Stimulated activated CD4-positive, alpha-beta T cell treated with anti-CD3 and anti-CD28 coated beads, Interleukin-15, amount 100 ng/mL, for 1 hour (primary cell): ENCODE results near the gene ZBED4.

ENCODE experiments used
- DNase-seq, 2 donors: peaks; one replicate each; pipeline ENCODE4 v3.0.0-alpha.2; 2020; ENCODE audit warnings: low read depth in 1 of 2, low spot score in 1 of 2

ZBED4 gene

DNA sequence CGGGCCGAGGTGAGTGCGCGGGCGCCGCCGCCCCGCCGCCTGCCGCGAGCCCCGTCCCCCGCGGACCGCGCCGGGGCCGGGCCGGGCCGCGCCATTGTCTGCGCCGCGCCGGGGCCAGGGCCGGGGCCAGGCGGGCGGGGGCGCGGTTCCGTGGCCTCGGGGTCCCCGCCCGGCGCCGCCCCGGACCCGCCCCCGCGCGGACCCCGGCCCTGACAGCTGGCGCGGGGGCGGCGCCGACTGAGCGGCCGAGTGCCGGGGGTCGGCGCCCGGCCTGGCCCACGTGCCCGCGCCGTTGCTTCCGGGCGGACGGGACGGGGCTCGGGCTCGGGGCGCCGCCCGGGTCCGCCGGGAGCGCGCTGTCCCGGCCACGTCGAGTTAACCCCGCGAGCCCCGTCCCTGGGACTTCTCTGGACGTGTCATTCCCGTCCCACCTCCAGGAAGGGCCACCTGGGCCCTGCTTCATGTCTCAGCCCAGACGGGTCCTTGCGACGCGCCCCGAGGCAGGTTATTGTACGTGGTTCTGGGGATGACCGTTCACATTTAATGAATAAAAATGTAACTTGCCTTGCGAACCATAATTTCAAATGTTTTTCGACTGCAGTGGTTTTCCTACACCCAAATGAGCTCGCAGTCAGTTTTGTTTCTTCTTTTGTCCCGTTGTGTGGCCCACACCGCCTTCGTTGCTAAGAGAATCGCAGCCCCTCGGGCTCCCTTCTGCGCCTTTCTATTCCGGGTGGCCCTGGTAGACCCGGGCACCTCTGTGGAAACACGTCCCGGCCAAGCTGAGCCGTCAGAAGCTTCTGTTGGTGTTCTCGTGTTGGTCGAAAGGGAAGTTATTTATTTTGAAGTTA, 562 bp downstream of the ZBED4 start:
- no peak for DNase-seq

- no peak for DNase-seq
Measured at GRCh38 chr22:49855251-49855911, 1.7 kb downstream of the ZBED4 start.

- DNase-seq: no peak
Measured at GRCh38 chr22:49856343-49856742, 2.7 kb downstream of the ZBED4 start.

DNA sequence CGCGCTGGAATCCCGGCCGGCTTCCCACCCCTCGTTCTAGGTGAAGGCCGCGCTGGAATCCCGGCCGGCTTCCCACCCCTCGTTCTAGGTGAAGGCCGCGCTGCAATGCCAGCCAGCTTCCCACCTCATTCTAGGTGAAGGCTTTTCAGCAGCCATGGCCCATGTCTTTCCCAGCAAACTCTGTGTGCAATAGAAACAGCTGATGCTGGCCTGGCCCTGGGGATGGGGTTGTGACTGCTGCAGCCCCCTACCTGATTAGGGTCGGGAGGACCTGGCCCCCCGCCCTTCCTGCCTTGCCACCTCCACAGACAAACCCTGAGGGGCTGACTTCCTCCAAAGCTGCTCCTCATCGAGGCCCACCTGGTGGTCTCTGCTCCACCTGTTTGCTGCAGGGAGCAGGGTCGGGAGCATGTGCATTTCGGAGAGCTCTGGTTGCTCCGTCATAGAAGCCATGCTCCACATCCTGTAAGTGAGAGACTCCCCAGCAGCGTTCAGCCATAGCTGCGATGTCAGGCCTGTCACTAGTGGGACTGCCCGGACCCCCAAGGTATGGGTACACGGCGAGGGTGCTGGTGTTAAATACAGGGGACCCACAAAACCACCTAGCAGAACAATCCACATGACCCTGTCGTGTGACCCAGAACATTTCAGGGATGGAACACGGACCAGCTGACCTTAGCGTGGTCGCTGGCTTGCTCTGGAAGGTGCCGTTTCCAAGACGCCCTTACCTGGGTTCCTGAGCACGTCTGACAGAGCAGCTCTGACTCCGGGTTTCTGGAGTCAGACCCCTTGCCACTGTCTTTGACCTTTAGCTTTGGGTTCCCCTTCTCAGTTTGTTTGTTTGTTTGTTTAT, 3.3 kb downstream of the ZBED4 start:
- no peak for DNase-seq

DNA sequence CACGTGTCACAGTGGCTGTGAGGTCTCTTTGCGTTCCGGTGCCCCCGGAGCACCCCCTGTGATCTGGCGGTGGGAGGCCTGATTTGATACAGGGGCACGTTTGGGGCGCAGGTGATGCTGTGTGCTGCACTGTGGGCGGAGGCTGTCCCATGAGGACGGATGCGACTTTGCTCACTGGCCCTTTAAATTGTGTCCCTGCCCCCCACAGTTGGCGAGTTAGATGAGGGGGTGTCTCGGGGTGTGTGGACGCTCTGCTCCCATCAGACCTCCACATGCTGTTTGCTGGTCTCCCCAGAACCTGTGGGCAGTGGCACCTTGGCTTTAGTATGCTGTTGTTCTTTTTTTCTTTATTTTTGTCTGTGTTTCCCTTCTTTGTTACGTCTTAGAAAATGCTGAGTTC, 5.2 kb downstream of the ZBED4 start:
- DNase-seq: no peak

DNA sequence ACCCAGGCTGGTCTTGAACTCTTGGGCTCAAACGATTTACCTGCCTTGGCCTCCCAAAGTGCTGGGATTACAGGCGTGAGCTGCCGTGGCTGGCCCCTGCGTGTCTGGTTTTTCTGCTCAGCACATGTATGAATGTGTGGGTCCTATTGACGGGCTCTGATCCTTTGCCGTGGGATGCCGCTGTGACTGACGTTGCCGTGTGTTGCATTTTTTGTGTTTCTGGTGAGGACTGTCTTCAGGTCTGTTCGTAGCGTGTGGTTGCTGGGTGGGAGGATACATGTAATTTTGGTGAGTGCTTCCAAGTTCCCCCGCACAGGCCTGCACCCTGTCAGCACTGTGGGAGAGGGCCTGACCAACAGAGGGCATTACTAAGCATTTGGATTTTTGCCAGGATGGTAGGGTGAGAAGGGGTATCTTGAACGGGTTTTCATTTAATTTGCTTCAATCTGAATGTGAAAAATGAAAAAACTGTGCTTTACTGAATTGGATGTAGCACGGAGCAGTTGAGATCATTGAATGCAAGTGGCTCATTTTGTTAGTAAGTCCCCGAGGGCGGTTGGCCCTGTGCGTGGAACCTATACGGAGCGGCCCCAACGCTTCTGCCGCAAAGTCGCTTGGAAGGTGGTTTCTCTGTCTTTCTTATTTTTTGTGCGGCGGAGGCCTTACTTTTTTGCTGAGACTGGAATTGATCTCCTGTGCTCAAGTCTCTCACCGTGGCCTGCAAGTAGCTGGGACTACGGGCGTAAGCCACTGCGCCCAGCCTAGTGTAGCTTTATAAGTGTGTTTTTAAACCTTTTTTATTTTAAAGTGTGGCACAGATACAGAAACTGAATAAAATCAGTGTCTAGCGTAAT, 8.2 kb downstream of the ZBED4 start:
- DNase-seq: no peak

GRCh38 chr22:49862496-49862776, 8.8 kb downstream of the ZBED4 start:
- DNase-seq: no peak

GRCh38 chr22:49863931-49864330, 10.3 kb downstream of the ZBED4 start:
- DNase-seq: no peak

- no peak for DNase-seq
Measured at GRCh38 chr22:49865156-49865555, 11.5 kb downstream of the ZBED4 start.

DNA sequence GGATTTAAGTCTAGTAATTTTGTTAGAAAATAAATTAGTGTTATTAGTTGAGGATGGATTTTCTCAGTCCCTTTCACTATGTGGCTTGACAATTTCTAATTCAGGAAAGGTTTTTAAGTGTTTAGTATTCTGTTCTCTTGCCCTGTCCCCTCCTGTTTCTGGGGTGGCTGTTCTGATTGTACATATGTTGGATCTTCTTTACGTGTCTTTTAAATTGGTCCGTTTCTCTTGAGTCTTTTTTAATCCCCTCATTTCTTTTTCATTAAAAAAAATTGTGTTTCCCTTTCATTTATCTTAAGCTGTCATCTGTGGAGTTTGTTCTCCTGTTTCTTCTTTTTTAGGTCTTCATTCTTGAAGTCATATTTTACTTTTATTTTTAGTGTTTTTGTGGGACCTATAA, 12.5 kb downstream of the ZBED4 start:
- DNase-seq: no peak

DNA sequence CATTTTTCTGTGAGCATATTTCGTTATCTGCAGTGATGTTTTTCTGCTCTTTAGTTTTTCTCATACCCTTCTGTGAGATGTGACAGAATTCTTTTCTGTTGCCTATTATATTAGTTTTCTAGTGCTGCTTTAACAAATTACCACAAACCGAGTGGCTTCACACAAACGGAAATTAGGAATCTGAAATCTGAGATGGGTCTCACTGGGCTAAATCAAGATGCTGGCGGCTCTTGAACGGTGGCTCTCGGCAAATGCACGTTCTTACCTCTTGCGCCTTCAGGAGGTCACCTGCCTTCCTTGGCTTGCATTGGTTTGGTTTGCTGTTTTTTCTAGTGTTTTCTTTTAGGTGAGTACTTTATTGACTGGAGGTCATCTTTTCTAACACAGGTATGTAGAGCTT, 13.0 kb downstream of the ZBED4 start:
- DNase-seq: no peak

GRCh38 chr22:49867303-49868265, 13.9 kb downstream of the ZBED4 start:
- DNase-seq: no peak

- DNase-seq: no peak
Measured at GRCh38 chr22:49869086-49869830, 15.6 kb downstream of the ZBED4 start.

DNA sequence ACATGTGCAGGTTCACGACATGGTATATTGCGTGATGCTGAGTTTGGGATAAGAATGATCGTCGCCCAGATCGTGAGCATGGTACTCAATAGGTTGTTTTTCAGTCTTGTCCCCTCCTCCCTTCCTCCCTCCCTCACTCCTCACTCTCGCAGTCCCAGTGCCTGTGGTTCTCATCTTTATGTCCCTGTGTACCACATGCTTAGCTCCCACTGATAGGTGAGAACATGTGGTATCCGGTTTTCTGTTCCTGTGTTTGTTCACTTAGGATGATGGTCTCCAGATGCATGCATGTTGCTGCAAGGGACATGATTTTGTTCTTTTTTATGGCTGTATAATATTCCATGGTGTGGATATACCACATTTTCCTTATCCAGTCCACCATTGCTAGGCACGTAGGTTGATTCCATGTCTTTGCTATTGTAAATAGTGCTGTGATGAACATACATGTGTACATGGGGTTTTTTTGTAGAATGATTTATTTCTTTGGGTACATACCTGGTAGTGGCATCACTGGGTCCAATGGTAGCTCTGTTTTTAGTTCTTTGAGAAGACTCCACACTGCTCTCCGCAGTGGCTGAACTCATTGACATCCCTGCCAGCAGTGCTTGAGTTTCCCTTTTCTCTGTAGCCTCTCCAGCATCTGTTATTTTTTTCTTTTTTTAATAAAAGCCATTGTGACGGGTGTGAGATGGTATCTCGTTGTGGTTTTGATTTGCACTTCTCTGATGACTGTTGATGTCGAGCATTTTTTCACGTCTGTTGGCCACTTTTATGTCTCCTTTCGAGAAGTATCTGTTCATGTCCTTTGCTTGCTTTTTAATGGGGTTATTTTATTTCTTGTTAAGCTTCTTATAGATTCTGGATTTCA, 16.4 kb downstream of the ZBED4 start:
- no peak for DNase-seq

DNA sequence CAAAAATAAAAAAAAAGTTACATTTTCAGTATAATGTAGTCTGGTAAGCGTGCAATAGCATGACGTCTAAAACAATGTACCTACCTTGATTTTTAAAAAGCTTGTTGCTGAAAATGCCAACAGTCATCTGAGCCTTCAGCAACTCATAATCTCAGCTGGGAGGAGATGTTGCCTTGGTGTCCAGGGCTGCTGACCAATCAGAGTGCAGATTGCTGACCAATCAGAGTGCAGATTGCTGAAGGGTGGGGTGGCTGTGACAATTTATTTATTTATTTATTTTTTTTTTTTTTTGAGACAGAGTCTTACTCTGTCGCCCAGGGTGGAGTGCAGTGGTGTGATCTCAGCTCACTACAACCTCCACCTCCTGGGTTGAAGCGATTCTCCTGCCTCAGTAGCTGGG, 17.8 kb downstream of the ZBED4 start:
- no peak for DNase-seq

- DNase-seq: no peak
Measured at GRCh38 chr22:49872347-49872746, 18.7 kb downstream of the ZBED4 start.

- no peak for DNase-seq
Measured at GRCh38 chr22:49873228-49873940, 19.7 kb downstream of the ZBED4 start.

DNA sequence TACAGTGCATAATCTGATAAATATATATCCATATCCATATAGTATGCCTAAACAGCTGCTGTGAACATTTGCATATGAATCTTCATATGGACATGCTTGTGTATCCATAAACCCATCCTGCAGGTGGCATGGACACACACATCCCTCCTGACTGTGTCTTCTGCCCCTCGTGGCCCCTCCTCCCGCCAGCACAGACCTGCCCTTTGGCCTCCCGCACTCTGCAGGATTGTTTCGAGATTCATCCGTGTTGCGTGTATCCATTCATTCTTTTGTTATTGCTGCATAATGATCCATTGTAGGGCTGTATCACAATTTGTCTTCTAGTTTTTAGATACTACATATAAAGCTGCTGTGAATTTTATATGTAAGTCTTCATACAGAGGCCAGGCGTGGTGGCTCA, 24.0 kb downstream of the ZBED4 start:
- DNase-seq: no peak
